ENCODE results near the gene METTL23.

GRCh38 chr17:76725580-76726230 is 934 bp upstream of the METTL23 start:
- TF ChIP-seq ZNF274 (IDR thresholded peaks at IDR 0.05; ENCODE audit: low read depth, low read length) (no peak), YY1 (IDR thresholded peaks at IDR 0.05; ENCODE audit: insufficient read depth, insufficient read length) (no peak), SUZ12 (IDR thresholded peaks at IDR 0.05; ENCODE audit: extremely low read depth, insufficient read depth, insufficient read length) (no peak)

All from NT2/D1 (cell line).